WERI-Rb-1 (cell line): ENCODE results near the gene TSHZ2.

Experiments used
- DNase-seq: peaks from one replicate; pipeline ENCODE4 v3.0.0-alpha.2; 2020
- H3K27ac ChIP-seq: fragments of 250-450 bp; sonication (Bioruptor Pico); 2 replicates; pipeline ENCODE4 v1.5.1; 2020; ENCODE audit warnings: mild to moderate bottlenecking, moderate library complexity
- H3K27me3 ChIP-seq: fragments of 250-450 bp; sonication (Bioruptor Pico); 2 replicates; pipeline ENCODE4 v1.5.1; 2021; ENCODE audit warnings: mild to moderate bottlenecking, low read depth, moderate library complexity; ENCODE audit not compliant: insufficient read depth, severe bottlenecking
- H3K36me3 ChIP-seq: fragments of 250-450 bp; sonication (Bioruptor Pico); 2 replicates; pipeline ENCODE4 v1.5.1; 2020; ENCODE audit warnings: mild to moderate bottlenecking, moderate library complexity
- H3K4me3 ChIP-seq: 2 replicates; pipeline ENCODE4 v1.5.1; 2011; ENCODE audit warnings: low read depth, mild to moderate bottlenecking, control low read depth, low read length
- H3K9me3 ChIP-seq: fragments of 250-450 bp; sonication (Bioruptor Pico); 2 replicates; pipeline ENCODE4 v1.5.1; 2021; ENCODE audit warnings: mild to moderate bottlenecking, moderate library complexity; ENCODE audit not compliant: severe bottlenecking
- TF ChIP-seq, protein P1 (sequence below): IDR thresholded peaks from 2 replicates; pipeline ENCODE4 v1.5.1; 2011; ENCODE audit warnings: low read depth, mild to moderate bottlenecking, control low read depth, inconsistent platforms, low read length

TSHZ2 gene

GRCh38 chr20:53330601-53331140 is 358.5 kb downstream of the TSHZ2 start:
- Histone ChIP-seq H3K4me3 (no peak overlapping the region), H3K27ac (no peak overlapping the region), H3K27me3 (peaks cover 80% of the 10 kb centered on the region), H3K36me3 (no peaks in the 10 kb centered on the region), H3K9me3 (no peaks in the 10 kb centered on the region)
- no peak for DNase-seq
- TF ChIP-seq, protein P1, sequence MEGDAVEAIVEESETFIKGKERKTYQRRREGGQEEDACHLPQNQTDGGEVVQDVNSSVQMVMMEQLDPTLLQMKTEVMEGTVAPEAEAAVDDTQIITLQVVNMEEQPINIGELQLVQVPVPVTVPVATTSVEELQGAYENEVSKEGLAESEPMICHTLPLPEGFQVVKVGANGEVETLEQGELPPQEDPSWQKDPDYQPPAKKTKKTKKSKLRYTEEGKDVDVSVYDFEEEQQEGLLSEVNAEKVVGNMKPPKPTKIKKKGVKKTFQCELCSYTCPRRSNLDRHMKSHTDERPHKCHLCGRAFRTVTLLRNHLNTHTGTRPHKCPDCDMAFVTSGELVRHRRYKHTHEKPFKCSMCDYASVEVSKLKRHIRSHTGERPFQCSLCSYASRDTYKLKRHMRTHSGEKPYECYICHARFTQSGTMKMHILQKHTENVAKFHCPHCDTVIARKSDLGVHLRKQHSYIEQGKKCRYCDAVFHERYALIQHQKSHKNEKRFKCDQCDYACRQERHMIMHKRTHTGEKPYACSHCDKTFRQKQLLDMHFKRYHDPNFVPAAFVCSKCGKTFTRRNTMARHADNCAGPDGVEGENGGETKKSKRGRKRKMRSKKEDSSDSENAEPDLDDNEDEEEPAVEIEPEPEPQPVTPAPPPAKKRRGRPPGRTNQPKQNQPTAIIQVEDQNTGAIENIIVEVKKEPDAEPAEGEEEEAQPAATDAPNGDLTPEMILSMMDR: no peak

- no peak overlapping the region for H3K4me3 ChIP-seq
- TF ChIP-seq, protein P1: no peak
- H3K36me3 ChIP-seq: no peaks in the 10 kb centered on the region
- H3K27me3 ChIP-seq: peaks cover 78% of the 10 kb centered on the region
- H3K27ac ChIP-seq: no peak overlapping the region
- H3K9me3 ChIP-seq: no peaks in the 10 kb centered on the region
- DNase-seq: no peak
Measured at GRCh38 chr20:53331151-53331973, 359.2 kb downstream of the TSHZ2 start.

GRCh38 chr20:53332022-53332837 is 360.1 kb downstream of the TSHZ2 start:
- H3K9me3 ChIP-seq: no peaks in the 10 kb centered on the region
- no peak overlapping the region for H3K4me3 ChIP-seq
- no peak for DNase-seq
- H3K27ac ChIP-seq: no peak overlapping the region
- H3K36me3 ChIP-seq: no peaks in the 10 kb centered on the region
- H3K27me3 ChIP-seq: peaks cover 76% of the 10 kb centered on the region
- TF ChIP-seq, protein P1: no peak

GRCh38 chr20:53334861-53335260 is 362.7 kb downstream of the TSHZ2 start:
- no peaks in the 10 kb centered on the region for H3K9me3 ChIP-seq
- no peak overlapping the region for H3K4me3 ChIP-seq
- TF ChIP-seq, protein P1: no peak
- no peak for DNase-seq
- no peaks in the 10 kb centered on the region for H3K36me3 ChIP-seq
- H3K27ac ChIP-seq: no peak overlapping the region
- peaks cover 72% of the 10 kb centered on the region for H3K27me3 ChIP-seq

DNA sequence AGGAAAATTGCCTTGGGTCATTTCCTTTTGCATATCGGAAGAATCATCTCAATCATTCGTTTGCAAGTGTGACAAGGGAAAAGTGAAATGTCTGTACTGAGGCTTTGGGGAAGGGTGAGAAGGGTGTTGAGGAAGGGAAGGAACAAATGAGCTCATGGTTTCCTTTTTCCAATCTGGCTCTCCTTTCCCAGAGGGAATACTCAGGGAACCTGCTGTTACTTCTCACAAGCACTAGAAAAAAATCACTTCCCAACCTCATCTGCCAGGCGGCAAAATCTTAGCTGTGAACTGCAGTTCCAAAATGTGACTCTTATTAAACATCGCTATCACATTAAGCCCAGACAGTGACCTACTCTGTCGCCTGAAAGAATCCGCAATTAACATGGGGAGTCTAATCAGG is 363.4 kb downstream of the TSHZ2 start:
- Histone ChIP-seq H3K4me3 (no peak overlapping the region), H3K36me3 (no peaks in the 10 kb centered on the region), H3K27ac (no peak overlapping the region), H3K27me3 (peaks cover 68% of the 10 kb centered on the region), H3K9me3 (no peaks in the 10 kb centered on the region)
- DNase-seq: no peak
- TF ChIP-seq, protein P1: no peak
